SK-N-MC (cell line): ENCODE data around the gene ARHGAP33.

ENCODE experiments used
- EZH2 ChIP-seq: fragments of 200-600 bp; sonication (generic); IDR thresholded peaks from one replicate; pipeline ENCODE4 v1.6.1; 2017; ENCODE audit warnings: antibody characterized with exemption
- POLR2AphosphoS5 ChIP-seq: IDR thresholded peaks from 2 replicates; pipeline ENCODE4 v1.6.1; 2012; ENCODE audit warnings: mild to moderate bottlenecking, low read depth, low read length, borderline replicate concordance

- no peak for TF ChIP-seq POLR2AphosphoS5
- TF ChIP-seq EZH2, result no peak
Measured at GRCh38 chr19:35733180-35734125, 41.9 kb upstream of the ARHGAP33 start.
